ENCODE results near the gene MT1F.
A peak's percentile ranks its signal among the peaks of the same experiment; 100 is the strongest.

MT1F gene

DNA sequence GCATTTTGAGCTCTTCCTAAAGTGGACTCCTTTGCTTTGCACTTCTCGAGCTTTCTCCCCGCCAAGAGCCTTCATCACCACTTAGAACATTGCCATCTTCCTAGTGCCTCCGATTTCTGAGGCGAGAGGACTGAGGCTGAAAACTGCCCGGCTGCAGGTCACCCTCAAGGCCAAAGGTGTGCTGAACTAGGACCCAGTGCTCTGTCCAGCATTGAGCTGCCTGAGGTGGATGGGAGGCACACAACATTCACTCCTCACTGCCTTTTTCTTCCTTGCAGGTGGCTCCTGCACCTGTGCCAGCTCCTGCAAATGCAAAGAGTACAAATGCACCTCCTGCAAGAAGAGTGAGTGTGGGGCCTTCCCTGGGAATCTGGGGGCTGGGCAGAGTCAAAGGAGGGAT, 13.9 kb upstream of the MT1F start:
- Histone ChIP-seq H3K79me2 (ENCODE audit: control insufficient read depth, insufficient read depth, low read length, poor library complexity) (no peaks in the 10 kb centered on the region), H3K4me2 (ENCODE audit: low read length) (no peak overlapping the region), H3K23ac (ENCODE audit: low read length) (no peak overlapping the region), H2AFZ (ENCODE audit: insufficient read depth, low read length, poor library complexity) (no peak overlapping the region), H3K27me3 (ENCODE audit: insufficient read depth, low read length) (peaks cover 72% of the 10 kb centered on the region), H4K12ac (ENCODE audit: low read depth, low read length) (no peak overlapping the region), H3K9ac (ENCODE audit: low read length) (no peak overlapping the region), H3K9me3 (ENCODE audit: insufficient read depth, low read depth, low read length) (peaks cover 3% of the 10 kb centered on the region), H3K18ac (ENCODE audit: low read length) (no peak overlapping the region), H3K4ac (ENCODE audit: low read depth, low read length) (no peak overlapping the region), H3K4me1 (ENCODE audit: control insufficient read depth in 1 of 2, insufficient read depth in 2 of 2, low read length in 2 of 2) (peaks cover 0 to 3% of the 10 kb centered on the region in 2 experiments), H2AK5ac (ENCODE audit: low read length) (no peak overlapping the region), H2BK12ac (ENCODE audit: low read length) (no peak overlapping the region), H4K8ac (ENCODE audit: low read depth, low read length) (no peak overlapping the region), H3K36me3 (ENCODE audit: control insufficient read depth in 1 of 2, insufficient read depth in 2 of 2, low read length in 2 of 2) (no peaks in the 10 kb centered on the region), H3K4me3 (ENCODE audit: low read depth, low read length) (no peak overlapping the region), H2BK120ac (ENCODE audit: insufficient read depth, low read length, poor library complexity) (no peak overlapping the region), H3K27ac (ENCODE audit: low read depth, low read length) (no peak overlapping the region), H2BK5ac (ENCODE audit: low read depth, low read length, poor library complexity) (no peak overlapping the region), H3K14ac (ENCODE audit: low read length) (no peak overlapping the region), H3K79me1 (ENCODE audit: low read length) (no peaks in the 10 kb centered on the region), H4K91ac (ENCODE audit: low read depth, low read length) (no peak overlapping the region)
- WGBS (ENCODE audit: extremely low coverage, insufficient coverage, insufficient read length): no CpG with 5 or more reads among the region's 5 CpGs
- DNase-seq: no peak

DNA sequence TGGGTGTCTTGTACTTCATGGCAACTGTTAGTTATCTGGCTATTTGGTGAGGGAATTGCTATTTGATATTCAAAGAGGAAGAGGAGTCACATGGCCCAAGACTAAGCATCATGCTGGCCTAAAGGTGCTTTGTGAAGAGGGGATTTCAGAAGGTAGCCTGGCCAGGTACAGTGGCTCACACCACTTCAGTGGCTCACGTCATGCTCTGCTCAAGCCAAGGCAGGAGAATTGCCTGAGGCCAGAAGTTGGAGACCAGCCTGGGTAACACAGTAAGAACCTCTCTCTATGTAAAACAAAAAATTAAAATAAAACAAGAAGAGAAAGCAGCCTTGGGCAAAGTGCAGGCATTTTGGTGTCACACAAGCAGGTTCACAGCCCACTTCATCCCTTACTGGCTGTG, 12.4 kb upstream of the MT1F start:
- no peaks in the 10 kb centered on the region for H3K36me3 ChIP-seq (ENCODE audit: control insufficient read depth in 1 of 2, insufficient read depth in 2 of 2, low read length in 2 of 2)
- H3K79me2 ChIP-seq (ENCODE audit: control insufficient read depth, insufficient read depth, low read length, poor library complexity): no peaks in the 10 kb centered on the region
- no peak overlapping the region for H3K4me2 ChIP-seq (ENCODE audit: low read length)
- no peak overlapping the region for H2BK120ac ChIP-seq (ENCODE audit: insufficient read depth, low read length, poor library complexity)
- H4K12ac ChIP-seq (ENCODE audit: low read depth, low read length): no peak overlapping the region
- no peaks in the 10 kb centered on the region for H3K79me1 ChIP-seq (ENCODE audit: low read length)
- no peak overlapping the region for H2BK12ac ChIP-seq (ENCODE audit: low read length)
- DNase-seq: no peak
- no peak overlapping the region for H3K23ac ChIP-seq (ENCODE audit: low read length)
- H3K4ac ChIP-seq (ENCODE audit: low read depth, low read length): no peak overlapping the region
- WGBS (ENCODE audit: extremely low coverage, insufficient coverage, insufficient read length): no CpG with 5 or more reads among the region's 1 CpG
- H2AK5ac ChIP-seq (ENCODE audit: low read length): no peak overlapping the region
- H3K27ac ChIP-seq (ENCODE audit: low read depth, low read length): no peak overlapping the region
- H2AFZ ChIP-seq (ENCODE audit: insufficient read depth, low read length, poor library complexity): no peak overlapping the region
- peaks cover 0 to 3% of the 10 kb centered on the region in 2 experiments for H3K4me1 ChIP-seq (ENCODE audit: control insufficient read depth in 1 of 2, insufficient read depth in 2 of 2, low read length in 2 of 2)
- H3K27me3 ChIP-seq (ENCODE audit: insufficient read depth, low read length): peaks cover 61% of the 10 kb centered on the region
- H3K9ac ChIP-seq (ENCODE audit: low read length): no peak overlapping the region
- H3K9me3 ChIP-seq (ENCODE audit: insufficient read depth, low read depth, low read length): peaks cover 3% of the 10 kb centered on the region
- H2BK5ac ChIP-seq (ENCODE audit: low read depth, low read length, poor library complexity): no peak overlapping the region
- no peak overlapping the region for H3K14ac ChIP-seq (ENCODE audit: low read length)
- no peak overlapping the region for H4K91ac ChIP-seq (ENCODE audit: low read depth, low read length)
- H4K8ac ChIP-seq (ENCODE audit: low read depth, low read length): no peak overlapping the region
- H3K4me3 ChIP-seq (ENCODE audit: low read depth, low read length): no peak overlapping the region
- no peak overlapping the region for H3K18ac ChIP-seq (ENCODE audit: low read length)

- no peak overlapping the region for H2BK120ac ChIP-seq (ENCODE audit: insufficient read depth, low read length, poor library complexity)
- H3K79me2 ChIP-seq (ENCODE audit: control insufficient read depth, insufficient read depth, low read length, poor library complexity): no peaks in the 10 kb centered on the region
- peaks cover 3% of the 10 kb centered on the region for H3K9me3 ChIP-seq (ENCODE audit: insufficient read depth, low read depth, low read length)
- no peaks in the 10 kb centered on the region for H3K36me3 ChIP-seq (ENCODE audit: control insufficient read depth in 1 of 2, insufficient read depth in 2 of 2, low read length in 2 of 2)
- H2AK5ac ChIP-seq (ENCODE audit: low read length): no peak overlapping the region
- no peak overlapping the region for H3K4me3 ChIP-seq (ENCODE audit: low read depth, low read length)
- no peak overlapping the region for H3K4ac ChIP-seq (ENCODE audit: low read depth, low read length)
- H3K14ac ChIP-seq (ENCODE audit: low read length): no peak overlapping the region
- H3K18ac ChIP-seq (ENCODE audit: low read length): no peak overlapping the region
- no peak for DNase-seq
- no peak overlapping the region for H2AFZ ChIP-seq (ENCODE audit: insufficient read depth, low read length, poor library complexity)
- no peak overlapping the region for H4K8ac ChIP-seq (ENCODE audit: low read depth, low read length)
- H3K27ac ChIP-seq (ENCODE audit: low read depth, low read length): no peak overlapping the region
- WGBS (ENCODE audit: extremely low coverage, insufficient coverage, insufficient read length): no CpG with 5 or more reads among the region's 1 CpG
- H3K9ac ChIP-seq (ENCODE audit: low read length): no peak overlapping the region
- H2BK12ac ChIP-seq (ENCODE audit: low read length): no peak overlapping the region
- no peak overlapping the region for H4K91ac ChIP-seq (ENCODE audit: low read depth, low read length)
- H2BK5ac ChIP-seq (ENCODE audit: low read depth, low read length, poor library complexity): no peak overlapping the region
- H3K79me1 ChIP-seq (ENCODE audit: low read length): no peaks in the 10 kb centered on the region
- H3K27me3 ChIP-seq (ENCODE audit: insufficient read depth, low read length): peaks cover 56% of the 10 kb centered on the region
- no peak overlapping the region for H4K12ac ChIP-seq (ENCODE audit: low read depth, low read length)
- no peak overlapping the region for H3K23ac ChIP-seq (ENCODE audit: low read length)
- H3K4me1 ChIP-seq (ENCODE audit: control insufficient read depth in 1 of 2, insufficient read depth in 2 of 2, low read length in 2 of 2): peaks cover 0 to 3% of the 10 kb centered on the region in 2 experiments
- H3K4me2 ChIP-seq (ENCODE audit: low read length): no peak overlapping the region
Measured at GRCh38 chr16:56645838-56646237, 11.9 kb upstream of the MT1F start.

- Histone ChIP-seq H3K79me2 (ENCODE audit: control insufficient read depth, insufficient read depth, low read length, poor library complexity) (no peaks in the 10 kb centered on the region), H3K18ac (ENCODE audit: low read length) (no peak overlapping the region), H3K4me3 (ENCODE audit: low read depth, low read length) (peak overlapping the region; percentile 11), H4K8ac (ENCODE audit: low read depth, low read length) (no peak overlapping the region), H2BK120ac (ENCODE audit: insufficient read depth, low read length, poor library complexity) (no peak overlapping the region), H3K27me3 (ENCODE audit: insufficient read depth, low read length) (peaks cover 45% of the 10 kb centered on the region), H3K9ac (ENCODE audit: low read length) (peak overlapping the region; percentile 33), H2BK12ac (ENCODE audit: low read length) (no peak overlapping the region), H4K12ac (ENCODE audit: low read depth, low read length) (no peak overlapping the region), H3K4me1 (ENCODE audit: control insufficient read depth in 1 of 2, insufficient read depth in 2 of 2, low read length in 2 of 2) (peaks cover 0 to 3% of the 10 kb centered on the region in 2 experiments), H3K79me1 (ENCODE audit: low read length) (no peaks in the 10 kb centered on the region), H3K9me3 (ENCODE audit: insufficient read depth, low read depth, low read length) (peaks cover 2% of the 10 kb centered on the region), H3K27ac (ENCODE audit: low read depth, low read length) (no peak overlapping the region), H3K4me2 (ENCODE audit: low read length) (no peak overlapping the region), H2AK5ac (ENCODE audit: low read length) (no peak overlapping the region), H2BK5ac (ENCODE audit: low read depth, low read length, poor library complexity) (no peak overlapping the region), H3K14ac (ENCODE audit: low read length) (no peak overlapping the region), H3K4ac (ENCODE audit: low read depth, low read length) (no peak overlapping the region), H4K91ac (ENCODE audit: low read depth, low read length) (no peak overlapping the region), H2AFZ (ENCODE audit: insufficient read depth, low read length, poor library complexity) (no peak overlapping the region), H3K36me3 (ENCODE audit: control insufficient read depth in 1 of 2, insufficient read depth in 2 of 2, low read length in 2 of 2) (no peaks in the 10 kb centered on the region), H3K23ac (ENCODE audit: low read length) (no peak overlapping the region)
- WGBS (ENCODE audit: extremely low coverage, insufficient coverage, insufficient read length): no CpG with 5 or more reads among the region's 33 CpGs
- no peak for DNase-seq
Measured at GRCh38 chr16:56647641-56648431, 9.9 kb upstream of the MT1F start.
